MCF 10A (cell line): ENCODE results near the gene CHIC2. TPM values are rescaled to one million over a fixed set of nuclear protein-coding genes. Genes with fewer than 3 reads are reported as not detected.

Experiments
- BruUV-seq: library from RNA; stranded (reverse); fragments of 400-500 nt; replicated peaks from 2 replicates; lab custom pipeline; 2021; lab: Mats Ljungman, UMichigan
- CTCF ChIA-PET: fragments of 300-600 bp; sonication (Branson Sonifier 250); formaldehyde crosslinking; extraction: SDS; loops from one replicate; lab custom pipeline; 2021; ENCODE audit warnings: antibody characterized with exemption, inconsistent platforms; lab: Yijun Ruan, JAX
- POLR2A ChIA-PET: fragments of 300-600, 350-650 bp; sonication (Branson Sonifier 250); formaldehyde crosslinking; extraction: SDS; loops from one replicate; lab custom pipeline; 2020; ENCODE audit warnings: antibody characterized with exemption, inconsistent platforms; lab: Yijun Ruan, JAX
- DNase-seq: peaks from one replicate; pipeline ENCODE4 v3.0.0-alpha.2; 2018; ENCODE audit not compliant: unreplicated experiment
- H3K27ac Mint-ChIP-seq: one replicate; pipeline ENCODE4 v1.8.0; 2022; ENCODE audit warnings: mild to moderate bottlenecking, low read depth, mixed read lengths; ENCODE audit not compliant: unreplicated experiment
- H3K27me3 Mint-ChIP-seq: one replicate; pipeline ENCODE4 v1.8.0; 2022; ENCODE audit warnings: mixed read lengths; ENCODE audit not compliant: insufficient read depth, unreplicated experiment
- H3K36me3 Mint-ChIP-seq: one replicate; pipeline ENCODE4 v1.8.0; 2022; ENCODE audit warnings: mild to moderate bottlenecking, moderate library complexity, mixed read lengths; ENCODE audit not compliant: insufficient read depth, unreplicated experiment
- H3K4me1 Mint-ChIP-seq: one replicate; pipeline ENCODE4 v1.8.0; 2022; ENCODE audit warnings: mixed read lengths; ENCODE audit not compliant: insufficient read depth, unreplicated experiment
- H3K4me3 Mint-ChIP-seq: one replicate; pipeline ENCODE4 v1.8.0; 2022; ENCODE audit warnings: mild to moderate bottlenecking, moderate library complexity, mixed read lengths; ENCODE audit not compliant: unreplicated experiment
- H3K9me3 Mint-ChIP-seq: one replicate; pipeline ENCODE4 v1.8.0; 2022; ENCODE audit warnings: mixed read lengths; ENCODE audit not compliant: unreplicated experiment
- CTCF ChIP-seq: fragments of 200-600 bp; IDR thresholded peaks from one replicate; pipeline ENCODE4 v1.8.0; 2022; ENCODE audit warnings: antibody characterized with exemption, mild to moderate bottlenecking; ENCODE audit not compliant: unreplicated experiment
- intact Hi-C: fragments of 100-400 bp; cut with micrococcal nuclease; formaldehyde crosslinking; loops from 2 replicates; pipeline ENCODE4 v1.14.1; 2022
- total RNA-seq: library from RNA; stranded (reverse); gene quantifications from 2 replicates; pipeline ENCODE4 v1.2.3, GENCODE V29; 2022

The CHIC2 gene
- total RNA-seq, 1 experiment from 2014 or later: 59.4 TPM

DNA sequence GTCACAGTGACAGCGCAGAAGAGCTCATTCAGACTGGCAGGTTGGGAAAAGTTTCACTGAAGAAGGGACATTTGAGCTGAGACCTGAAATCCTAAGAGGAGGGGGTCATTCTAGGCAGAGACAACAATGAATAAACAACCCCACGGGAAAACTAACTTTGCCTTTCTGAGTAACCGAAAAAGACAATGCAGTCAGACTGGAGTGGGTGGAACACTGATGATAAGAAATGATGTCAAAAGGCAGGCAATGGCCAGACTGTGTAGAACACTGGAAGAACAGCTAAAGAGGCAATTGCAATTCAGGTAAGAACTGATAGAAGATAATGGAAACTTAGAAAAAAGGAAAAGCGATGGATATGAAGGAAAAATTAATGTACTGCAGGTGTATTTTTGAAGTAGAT lies 73.8 kb downstream of the CHIC2 start:
- intact Hi-C loops: no loop called here
- ChIA-PET CTCF (interaction anchor here (0.6 to 1.3 kb wide), 6 partner anchors 27 to 232 kb away, joined by 3 to 4 read pairs (median 3); no protein-coding TSS in a partner anchor), POLR2A (interaction anchor here (0.6 to 2.1 kb wide), 4 partner anchors 9 to 73 kb away, joined by 3 to 10 read pairs (median 8); no protein-coding TSS in a partner anchor)
- DNase-seq: no peak
- peaks cover 15% of the 10 kb centered on the region for H3K4me1 Mint-ChIP-seq
- no peak for TF ChIP-seq CTCF
- no peaks in the 10 kb centered on the region for H3K9me3 Mint-ChIP-seq
- no peaks in the 10 kb centered on the region for H3K27me3 Mint-ChIP-seq
- BruUV-seq: no TSS peak
- H3K27ac Mint-ChIP-seq: no peak overlapping the region
- peaks cover 13% of the 10 kb centered on the region for H3K36me3 Mint-ChIP-seq
- H3K4me3 Mint-ChIP-seq: no peak overlapping the region

GRCh38 chr4:53987761-53988171 lies 76.6 kb downstream of the CHIC2 start:
- peak overlapping the region; percentile 46 for H3K27ac Mint-ChIP-seq
- no peaks in the 10 kb centered on the region for H3K9me3 Mint-ChIP-seq
- peak; percentile 59 for DNase-seq
- ChIA-PET POLR2A (interaction anchor here (0.6 to 1.8 kb wide), 6 partner anchors 20 to 228 kb away, joined by 3 to 11 read pairs (median 6); no protein-coding TSS in a partner anchor), CTCF (interaction anchor here (0.6 to 1.5 kb wide), 5 partner anchors 25 to 79 kb away, joined by 3 to 8 read pairs (median 5); no protein-coding TSS in a partner anchor)
- H3K4me3 Mint-ChIP-seq: no peak overlapping the region
- BruUV-seq: no TSS peak
- intact Hi-C loops: no loop called here
- no peaks in the 10 kb centered on the region for H3K27me3 Mint-ChIP-seq
- peaks cover 5% of the 10 kb centered on the region for H3K36me3 Mint-ChIP-seq
- no peak for TF ChIP-seq CTCF
- peaks cover 11% of the 10 kb centered on the region for H3K4me1 Mint-ChIP-seq

DNA sequence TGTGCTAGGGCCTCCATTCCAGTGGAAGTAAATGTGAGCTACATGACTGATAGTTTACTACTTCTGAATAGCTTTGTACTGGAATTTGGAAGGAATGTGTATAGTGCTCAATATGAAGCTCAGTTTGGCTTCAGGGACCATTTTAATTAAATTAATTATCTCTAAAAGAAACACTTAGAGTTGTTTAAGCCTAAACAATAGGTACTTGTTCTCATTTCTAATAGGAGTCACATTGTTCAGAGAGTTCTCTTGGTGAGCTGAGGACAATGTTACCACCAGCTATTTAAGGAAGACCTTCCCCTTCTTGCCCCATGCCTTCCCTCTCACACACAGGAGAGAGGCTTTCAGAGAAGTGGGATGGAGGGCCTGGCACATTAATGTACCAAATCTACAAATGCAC lies 78.3 kb downstream of the CHIC2 start:
- TF ChIP-seq CTCF: no peak
- H3K9me3 Mint-ChIP-seq: no peaks in the 10 kb centered on the region
- H3K4me1 Mint-ChIP-seq: peaks cover 16% of the 10 kb centered on the region
- H3K4me3 Mint-ChIP-seq: no peak overlapping the region
- BruUV-seq: no TSS peak
- intact Hi-C loops: no loop called here
- no peak overlapping the region for H3K27ac Mint-ChIP-seq
- CTCF ChIA-PET: interaction anchor here (1.1 kb wide), 1 partner anchor 10 kb away, joined by 4 read pairs; no protein-coding TSS in a partner anchor
- no peaks in the 10 kb centered on the region for H3K27me3 Mint-ChIP-seq
- peaks cover 5% of the 10 kb centered on the region for H3K36me3 Mint-ChIP-seq
- DNase-seq: no peak
- POLR2A ChIA-PET: interaction anchor here (0.6 to 1.4 kb wide), 3 partner anchors 9 to 51 kb away, joined by 3 to 4 read pairs (median 3); no protein-coding TSS in a partner anchor

DNA sequence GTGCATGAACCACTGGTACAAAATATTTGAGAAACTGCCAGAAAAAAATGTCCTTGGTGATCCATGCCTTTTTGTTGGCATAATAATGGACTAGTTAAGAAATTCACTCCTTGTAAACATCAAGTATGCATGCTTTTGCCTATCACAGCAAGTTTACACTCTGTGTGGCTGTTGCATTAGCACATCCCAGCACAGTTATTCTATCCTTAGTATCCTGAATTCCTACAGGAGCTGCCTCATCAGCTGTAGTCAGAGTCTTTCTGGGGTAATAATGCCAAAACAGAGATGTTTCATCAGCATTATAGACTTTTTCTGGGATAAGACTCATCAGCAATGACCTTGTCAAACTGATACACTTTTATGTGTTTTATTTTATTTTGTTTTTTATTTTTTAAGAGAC lies 82.8 kb downstream of the CHIC2 start:
- Mint-ChIP-seq H3K36me3 (no peaks in the 10 kb centered on the region), H3K9me3 (no peaks in the 10 kb centered on the region), H3K4me1 (peaks cover 7% of the 10 kb centered on the region), H3K4me3 (no peak overlapping the region), H3K27ac (no peak overlapping the region), H3K27me3 (no peaks in the 10 kb centered on the region)
- ChIA-PET POLR2A (interaction anchor here (0.6 to 1.8 kb wide), 5 partner anchors 9 to 83 kb away, joined by 3 to 9 read pairs (median 6); partner anchors contain the start of gene CHIC2), CTCF (interaction anchor here (0.7 to 1.3 kb wide), 2 partner anchors 50 to 237 kb away, joined by 3 to 4 read pairs; no protein-coding TSS in a partner anchor)
- intact Hi-C loops: no loop called here
- BruUV-seq: no TSS peak
- no peak for DNase-seq
- TF ChIP-seq CTCF: no peak
